HPDE6-E6E7 (cell line): ENCODE results near the gene FRMPD4.
"Not testable (repeated sequence)": the region's sequence is repeated elsewhere in the genome, so short reads cannot be mapped to it uniquely, and the experiment has no call there.

ENCODE experiments used
- DNase-seq: peaks from one replicate; pipeline ENCODE4 v3.0.0; 2011; ENCODE audit warnings: missing footprints; ENCODE audit errors: extremely low spot score

Gene FRMPD4

DNA sequence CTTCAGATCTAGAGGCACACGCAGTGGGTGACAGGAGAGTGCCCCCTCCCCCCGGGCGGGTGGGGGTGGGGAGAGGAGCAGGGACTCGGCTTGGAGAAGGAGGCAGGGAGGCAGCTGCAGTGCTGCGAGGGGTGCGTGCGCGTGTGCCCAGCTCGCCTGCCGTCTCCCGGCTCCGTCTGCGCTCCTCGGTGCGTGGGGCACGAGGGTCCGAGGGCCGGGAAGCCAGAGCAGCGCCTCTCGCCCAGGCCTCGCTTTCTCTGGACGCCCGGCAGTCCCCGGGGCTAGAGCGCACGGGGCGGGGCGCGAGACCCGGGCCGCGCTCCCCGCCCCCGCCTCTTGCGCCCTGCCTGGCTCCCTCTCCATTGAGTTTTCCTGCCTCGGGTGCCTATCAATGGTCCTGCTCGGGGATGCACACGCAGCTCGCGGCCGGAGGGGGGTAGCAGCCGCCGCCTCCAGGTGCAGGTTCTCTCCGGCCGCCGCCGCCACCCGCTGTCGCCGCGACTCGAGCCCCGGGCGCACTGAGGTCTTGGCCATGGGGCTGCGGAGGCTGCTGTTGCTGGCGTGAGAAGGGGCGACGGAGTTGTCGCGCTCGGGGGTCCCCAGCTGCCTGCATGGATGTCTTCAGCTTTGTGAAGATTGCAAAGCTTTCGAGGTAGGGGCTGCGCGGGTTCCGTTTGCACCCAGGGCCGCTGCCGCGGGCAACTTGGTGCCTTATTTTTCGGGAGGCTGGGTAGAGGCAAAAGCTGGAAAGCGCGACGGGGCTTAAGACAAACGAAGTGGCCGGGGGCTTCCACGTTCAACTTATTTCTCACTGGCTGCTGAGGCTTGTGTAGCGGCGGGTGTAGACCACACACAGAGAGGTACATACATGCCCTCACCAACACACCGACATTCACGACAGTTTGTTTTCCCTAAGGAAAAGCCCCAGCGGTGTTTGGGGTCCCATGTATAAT lies at the start of gene FRMPD4:
Gene FRMPD4 (plus strand): TSS at position 113 of the 953 bp plus-strand sequence. CDS start 499 bp downstream, at position 612.
- no peak for DNase-seq

- no peak for DNase-seq
Observed at GRCh38 chrX:12089740-12090139, 48.5 kb upstream of the FRMPD4 start.

DNA sequence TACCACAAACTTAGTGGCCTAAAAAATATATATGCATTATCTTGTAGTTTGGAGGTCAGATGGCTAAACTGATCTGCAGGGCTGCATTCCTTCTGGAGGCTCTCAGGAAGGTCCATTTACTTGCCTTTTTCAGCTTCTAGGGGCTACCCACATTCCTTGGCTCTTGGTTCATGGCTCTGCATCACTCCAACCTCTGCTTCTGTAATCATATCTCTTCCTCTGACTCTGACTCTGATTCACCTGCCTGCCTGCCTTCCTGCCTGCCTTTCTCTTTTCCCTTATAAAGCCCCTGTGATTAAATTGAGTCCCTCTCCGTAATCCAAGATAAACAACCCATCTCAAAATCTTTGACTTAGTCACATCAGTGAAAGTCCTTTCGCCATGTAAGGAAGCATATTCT lies 25.0 kb upstream of the FRMPD4 start:
- DNase-seq: no peak

- no peak for DNase-seq
Observed at GRCh38 chrX:12115377-12115776, 22.9 kb upstream of the FRMPD4 start.

DNA sequence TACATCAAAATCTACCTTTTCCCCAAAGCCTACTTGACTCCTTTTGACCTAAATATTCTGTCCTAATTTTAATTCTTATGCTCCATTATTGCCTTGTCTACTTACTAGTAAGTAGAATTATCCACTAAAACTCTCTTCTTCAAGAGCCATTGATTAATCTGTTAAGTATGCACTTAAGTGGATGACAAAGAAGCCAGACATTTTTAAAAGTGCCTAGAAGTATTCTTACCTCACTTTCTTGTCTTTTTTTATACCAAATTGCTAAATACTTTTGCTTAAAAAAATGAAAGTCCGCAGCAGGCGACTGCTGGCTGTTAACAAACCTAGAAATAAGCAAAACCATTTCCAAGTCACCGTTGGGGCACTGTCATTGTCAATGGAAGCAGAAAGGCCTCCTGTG lies 20.1 kb upstream of the FRMPD4 start:
- DNase-seq: no peak

DNA sequence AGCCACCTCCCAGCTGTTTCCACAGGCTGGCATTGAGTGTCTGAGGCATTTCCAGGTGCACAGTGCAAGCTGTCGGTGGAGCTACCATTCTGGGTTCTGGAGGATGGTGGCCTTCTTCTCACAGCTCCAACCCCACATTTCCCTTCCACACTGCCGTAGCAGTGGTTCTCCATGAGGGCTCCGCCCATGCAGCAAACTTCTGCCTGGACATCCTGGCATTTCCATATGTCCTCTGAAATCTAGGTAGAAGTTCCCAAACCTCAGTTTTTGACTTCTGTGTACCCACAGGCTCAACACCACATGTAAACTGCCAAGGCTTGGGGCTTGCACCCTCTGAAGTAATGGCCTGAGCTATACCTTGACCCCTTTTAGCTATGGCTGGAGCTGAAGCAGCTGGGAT lies 10.3 kb upstream of the FRMPD4 start:
- DNase-seq: no peak

DNA sequence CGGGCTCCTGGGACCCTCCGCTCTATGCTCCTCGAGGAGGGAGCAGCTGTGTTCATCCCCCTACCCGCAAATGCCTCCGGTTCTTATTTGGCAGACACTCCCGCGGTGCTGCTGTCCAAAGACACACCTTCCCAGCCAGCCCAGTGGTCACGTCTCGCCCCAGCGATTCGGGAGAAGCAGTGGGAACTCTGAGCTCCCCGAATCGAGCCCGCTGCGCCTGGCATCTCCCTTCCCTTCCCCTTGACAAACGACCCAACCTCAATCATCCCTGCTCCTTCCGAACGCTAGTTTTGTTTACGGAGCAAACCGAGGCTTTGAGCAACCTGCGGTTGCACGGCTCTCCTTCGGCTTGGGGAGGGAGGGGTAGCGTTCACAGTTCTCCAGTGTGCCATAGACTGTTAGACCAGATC lies 317 bp upstream of the FRMPD4 start:
- DNase-seq: no peak

- no peak for DNase-seq
Observed at GRCh38 chrX:12139934-12140611, 1.8 kb downstream of the FRMPD4 start.

DNA sequence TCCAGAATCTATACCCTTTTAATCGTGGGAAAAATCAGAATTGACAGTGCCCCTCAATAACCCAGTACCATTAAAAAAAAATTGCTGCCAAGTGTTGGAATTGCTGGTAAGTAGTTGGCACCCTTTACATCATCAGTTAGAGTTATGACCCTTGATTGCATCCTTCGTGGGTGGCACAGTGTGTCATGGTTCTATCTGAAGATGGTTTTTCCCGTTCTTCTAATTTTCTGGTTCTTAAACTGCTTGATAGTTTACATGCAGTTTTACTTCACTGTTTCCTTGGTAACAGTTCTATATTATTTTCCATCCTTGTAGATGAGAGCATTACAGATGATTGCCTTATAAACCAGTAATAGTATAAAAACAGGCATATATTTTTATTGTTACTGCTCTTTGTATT lies 3.2 kb downstream of the FRMPD4 start:
- no peak for DNase-seq

DNA sequence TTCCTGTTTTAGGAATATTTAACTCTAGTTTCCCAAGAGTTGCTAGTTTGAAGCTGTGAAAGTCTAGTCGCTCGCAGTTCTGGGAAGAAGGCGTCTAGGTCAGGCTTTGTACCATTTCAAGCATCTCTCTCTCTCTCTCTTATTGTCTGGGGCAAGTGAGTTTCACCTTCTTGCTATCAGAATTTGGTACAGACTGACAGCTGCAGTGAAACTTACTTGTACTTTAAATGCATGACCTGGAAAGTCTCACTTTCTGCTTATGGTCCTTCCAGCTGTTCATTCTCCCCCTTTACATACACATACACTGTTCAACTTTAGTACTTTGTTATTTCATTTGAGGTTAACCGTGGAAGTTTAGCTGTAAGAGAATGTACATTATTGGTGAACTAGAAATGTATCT lies 4.4 kb downstream of the FRMPD4 start:
- no peak for DNase-seq

DNA sequence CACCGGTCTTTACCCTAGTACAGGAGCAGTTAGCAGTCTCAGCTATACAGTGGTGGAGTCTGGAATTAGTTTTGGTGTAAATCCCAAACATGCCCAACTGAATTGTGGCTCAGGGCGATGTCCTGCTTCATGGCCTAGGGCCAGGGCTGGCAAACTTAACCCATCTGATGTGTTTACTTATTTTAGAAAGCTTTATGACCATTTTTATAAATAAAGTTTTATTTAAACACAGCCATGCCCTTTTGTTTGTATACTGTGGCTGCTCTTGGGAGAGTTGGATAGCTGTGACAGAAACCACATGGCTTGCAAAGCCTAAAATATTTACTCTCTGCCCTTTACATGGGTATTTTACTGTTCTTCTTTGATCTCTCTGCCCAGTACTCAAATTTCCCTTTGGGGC lies 7.1 kb downstream of the FRMPD4 start:
- no peak for DNase-seq

GRCh38 chrX:12149670-12150407 lies 11.6 kb downstream of the FRMPD4 start:
- DNase-seq: no peak

DNA sequence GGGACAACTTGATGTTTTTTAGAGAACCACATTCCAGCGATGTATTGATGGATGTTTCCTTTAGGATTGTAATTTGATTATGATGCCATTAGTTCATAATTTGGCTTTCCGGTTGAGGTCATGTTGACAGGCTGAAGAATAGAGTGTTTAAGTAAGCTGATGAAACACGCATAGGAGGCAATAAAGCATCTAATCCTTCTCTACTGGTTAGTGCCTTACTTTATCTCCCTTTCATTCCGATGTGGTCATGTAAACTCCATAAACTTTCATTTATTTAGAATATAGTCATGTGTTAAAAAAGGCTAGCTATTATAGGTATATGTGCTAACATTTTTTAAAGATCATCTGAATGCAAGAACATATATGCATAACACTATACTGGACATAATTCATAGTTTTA lies 15.0 kb downstream of the FRMPD4 start:
- DNase-seq: no peak

DNA sequence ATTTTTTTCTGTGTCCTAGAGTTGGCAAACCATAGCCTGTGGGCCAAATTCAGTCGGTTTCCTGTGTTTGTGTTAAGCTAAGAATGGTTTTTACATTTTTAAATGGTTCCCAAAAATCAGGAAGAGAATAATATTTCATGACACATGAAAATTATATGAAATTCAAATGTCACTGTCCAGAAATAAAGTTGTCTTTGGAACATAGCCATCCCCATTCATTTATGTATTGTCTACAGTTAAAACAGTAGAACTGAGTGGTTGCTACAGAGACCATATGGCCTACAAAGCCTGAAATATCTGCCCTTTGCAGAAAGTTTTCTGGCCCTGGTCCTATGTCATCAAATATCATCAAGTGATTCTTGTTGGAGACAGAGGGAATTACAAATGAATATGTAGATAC lies 15.5 kb downstream of the FRMPD4 start:
- DNase-seq: no peak

- no peak for DNase-seq
Observed at GRCh38 chrX:12159799-12160198, 21.5 kb downstream of the FRMPD4 start.

DNA sequence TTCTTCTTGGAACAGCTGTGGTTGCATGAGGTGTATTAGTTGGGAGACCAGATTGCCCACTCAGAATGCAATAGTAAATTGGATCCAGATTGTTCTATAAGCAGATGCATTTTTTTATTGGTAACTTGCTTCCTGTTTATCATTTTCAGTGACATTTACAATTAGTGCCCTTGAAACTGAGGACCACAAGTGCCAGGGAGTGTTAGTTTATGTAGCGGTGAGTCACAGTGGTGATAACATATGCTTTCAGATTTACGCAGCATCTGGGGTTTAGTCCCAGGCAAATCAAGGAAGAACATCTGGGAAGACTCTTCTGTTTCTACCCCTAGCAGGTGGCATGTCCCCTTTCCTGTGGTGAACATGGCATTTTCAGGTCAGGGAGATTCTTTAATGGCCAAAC lies 24.1 kb downstream of the FRMPD4 start:
- DNase-seq: no peak

DNA sequence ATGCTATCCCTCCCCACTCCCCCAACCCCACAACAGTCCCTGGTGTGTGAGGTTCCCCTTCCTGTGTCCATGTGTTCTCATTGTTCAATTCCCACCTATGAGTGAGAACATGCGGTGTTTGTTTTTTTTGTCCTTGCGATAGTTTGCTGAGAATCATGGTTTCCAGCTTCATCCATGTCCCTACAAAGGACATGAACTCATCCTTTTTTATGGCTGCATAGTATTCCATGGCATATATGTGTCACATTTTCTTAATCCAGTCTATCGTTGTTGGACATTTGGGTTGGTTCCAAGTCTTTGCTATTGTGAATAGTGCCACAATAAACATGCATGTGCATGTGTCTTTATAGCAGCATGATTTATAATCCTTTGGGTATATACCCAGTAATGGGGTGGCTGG lies 25.9 kb downstream of the FRMPD4 start:
- not testable (repeated sequence) for DNase-seq

DNA sequence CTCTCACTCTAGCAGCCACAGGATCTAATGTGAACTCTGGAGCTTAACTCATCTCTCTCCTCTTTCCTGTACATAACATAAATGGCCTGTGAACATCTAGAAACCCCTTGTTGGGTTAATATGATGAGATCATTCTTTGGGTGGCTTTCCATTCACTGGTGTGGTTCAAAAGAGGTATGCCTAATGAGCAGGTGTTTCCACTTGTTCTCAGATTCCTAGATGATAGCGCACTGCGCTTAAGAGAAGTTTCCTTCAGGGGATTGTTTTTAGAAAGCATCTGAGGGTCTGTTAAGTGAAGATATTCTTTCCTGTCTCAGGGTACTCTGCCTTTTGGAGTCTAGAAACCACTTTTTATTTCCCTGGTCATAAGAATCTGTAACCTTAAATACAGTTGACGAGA lies 32.5 kb downstream of the FRMPD4 start:
- no peak for DNase-seq

DNA sequence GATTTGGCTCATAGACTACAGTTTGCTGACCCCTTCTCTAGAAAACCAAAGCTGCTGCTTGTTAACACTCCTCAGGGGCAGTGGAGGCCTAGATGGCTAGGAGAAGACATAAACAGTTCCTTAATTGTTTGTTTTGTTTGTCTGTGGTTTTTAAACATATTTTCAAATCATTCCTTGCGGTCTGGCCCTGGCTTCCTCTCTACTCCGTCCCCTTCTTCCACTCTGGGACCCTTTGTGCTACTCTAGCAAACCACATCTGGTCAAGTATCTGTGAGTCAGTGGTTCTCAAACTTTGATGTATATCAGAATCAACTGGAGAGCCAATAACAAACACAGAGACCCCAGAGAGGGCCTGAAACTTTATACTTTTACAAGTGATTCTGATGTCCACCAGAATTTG lies 36.1 kb downstream of the FRMPD4 start:
- no peak for DNase-seq

- DNase-seq: no peak
Observed at GRCh38 chrX:12197030-12197429, 58.8 kb downstream of the FRMPD4 start.

- no peak for DNase-seq
Observed at GRCh38 chrX:12206413-12206812, 68.1 kb downstream of the FRMPD4 start.

DNA sequence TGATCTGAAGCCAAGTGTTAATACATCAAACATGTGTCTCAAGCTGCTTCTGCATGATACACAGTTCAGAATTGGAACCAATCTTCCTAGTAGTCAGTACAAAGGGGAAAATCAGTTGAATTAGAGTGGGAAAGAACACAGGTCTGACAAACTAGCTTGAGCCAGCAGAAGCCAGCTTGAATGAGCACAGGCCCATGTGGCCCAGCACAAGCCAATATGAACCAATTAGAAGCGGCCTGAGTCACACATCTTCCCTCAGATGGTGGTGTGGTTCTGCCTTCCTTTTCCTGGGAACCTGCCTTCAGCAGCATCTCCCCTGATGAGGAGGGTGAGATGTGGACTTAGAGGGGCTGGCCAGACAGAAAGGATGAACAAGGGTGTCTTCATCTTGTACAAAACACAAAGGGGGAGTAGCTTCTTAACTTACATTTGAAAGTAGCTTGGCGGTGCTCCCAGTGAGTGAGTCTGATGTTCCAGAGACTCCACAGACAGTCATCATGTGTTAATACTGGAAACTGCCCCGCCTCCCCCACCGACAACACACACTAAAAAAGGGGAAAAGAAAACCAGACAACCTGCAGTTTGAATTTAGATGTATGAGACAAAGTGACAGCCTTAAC lies 72.0 kb downstream of the FRMPD4 start:
- DNase-seq: no peak
